H9 (cell line): Measurements from ENCODE around the gene CDKL4. TPM values are rescaled to one million over a fixed set of nuclear protein-coding genes. Genes with fewer than 3 reads are reported as not detected.

Experiments
- DNase-seq: peaks from one replicate; pipeline ENCODE4 v3.0.0-alpha.2; 2017
- H2AFZ ChIP-seq: one replicate; pipeline ENCODE4 v1.6.1; 2013; ENCODE audit warnings: mild to moderate bottlenecking, low read length, control low read depth, moderate library complexity
- H2AK5ac ChIP-seq: 2 replicates; pipeline ENCODE4 v1.6.1; 2013; ENCODE audit warnings: low read length, control low read depth, mixed read lengths; ENCODE audit not compliant: insufficient read length
- H2BK120ac ChIP-seq: one replicate; pipeline ENCODE4 v1.6.1; 2013; ENCODE audit warnings: low read depth, mild to moderate bottlenecking, low read length, control low read depth, inconsistent platforms; ENCODE audit not compliant: poor library complexity, severe bottlenecking
- H2BK12ac ChIP-seq: 2 replicates; pipeline ENCODE4 v1.6.1; 2013; ENCODE audit warnings: low read length, control low read depth, mixed read lengths, low read depth; ENCODE audit not compliant: insufficient read length
- H2BK15ac ChIP-seq: 2 replicates; pipeline ENCODE4 v1.6.1; 2013; ENCODE audit warnings: low read depth, low read length, control low read depth
- H2BK20ac ChIP-seq: one replicate; pipeline ENCODE4 v1.6.1; 2013; ENCODE audit warnings: low read depth, mild to moderate bottlenecking, low read length, control low read depth, inconsistent platforms; ENCODE audit not compliant: poor library complexity, severe bottlenecking
- H2BK5ac ChIP-seq: 2 replicates; pipeline ENCODE4 v1.6.1; 2013; ENCODE audit warnings: low read length, control low read depth, mixed read lengths; ENCODE audit not compliant: insufficient read length
- H3K14ac ChIP-seq: 2 replicates; pipeline ENCODE4 v1.6.1; 2013; ENCODE audit warnings: low read length, control low read depth; ENCODE audit not compliant: insufficient read depth
- H3K18ac ChIP-seq: 2 replicates; pipeline ENCODE4 v1.6.1; 2013; ENCODE audit warnings: low read depth, mild to moderate bottlenecking, mixed read lengths, low read length, control low read depth; ENCODE audit not compliant: insufficient read length
- H3K23ac ChIP-seq: 2 replicates; pipeline ENCODE4 v1.6.1; 2013; ENCODE audit warnings: low read length, control low read depth, mixed read lengths, low read depth; ENCODE audit not compliant: insufficient read length
- H3K23me2 ChIP-seq: 2 replicates; pipeline ENCODE4 v1.6.1; 2013; ENCODE audit warnings: low read depth, mild to moderate bottlenecking, mixed read lengths, low read length, control low read depth; ENCODE audit not compliant: insufficient read length, poor library complexity, severe bottlenecking
- H3K27ac ChIP-seq: 2 replicates; pipeline ENCODE4 v1.5.1; 2013; ENCODE audit warnings: low read length, control low read depth, mixed read lengths, low read depth; ENCODE audit not compliant: insufficient read length
- H3K27me3 ChIP-seq: 2 replicates; pipeline ENCODE4 v1.6.1; 2013; ENCODE audit warnings: low read length, control low read depth, inconsistent platforms; ENCODE audit not compliant: insufficient read depth
- H3K4ac ChIP-seq: 2 replicates; pipeline ENCODE4 v1.6.1; 2013; ENCODE audit warnings: low read depth, mild to moderate bottlenecking, control low read depth, inconsistent platforms, low read length, moderate library complexity
- H3K4me1 ChIP-seq: 2 replicates; pipeline ENCODE4 v1.6.1; 2013; ENCODE audit warnings: low read length, control low read depth, inconsistent platforms; ENCODE audit not compliant: insufficient read depth
- H3K4me2 ChIP-seq: 2 replicates; pipeline ENCODE4 v1.6.1; 2013; ENCODE audit warnings: low read length, control low read depth, mixed read lengths; ENCODE audit not compliant: insufficient read length, insufficient read depth
- H3K56ac ChIP-seq: 2 replicates; pipeline ENCODE4 v1.6.1; 2013; ENCODE audit warnings: low read depth, mild to moderate bottlenecking, mixed read lengths, low read length, control low read depth; ENCODE audit not compliant: insufficient read length
- H3K79me1 ChIP-seq: 2 replicates; pipeline ENCODE4 v1.6.1; 2013; ENCODE audit warnings: low read depth, mild to moderate bottlenecking, moderate library complexity, low read length, control low read depth, inconsistent platforms; ENCODE audit not compliant: insufficient read depth, poor library complexity, severe bottlenecking
- H3K79me2 ChIP-seq: 2 replicates; pipeline ENCODE4 v1.6.1; 2013; ENCODE audit warnings: low read length, control low read depth, inconsistent platforms; ENCODE audit not compliant: insufficient read depth
- H3K9ac ChIP-seq: 2 replicates; pipeline ENCODE4 v1.6.1; 2013; ENCODE audit warnings: low read length, control low read depth, mixed read lengths; ENCODE audit not compliant: insufficient read length; ENCODE audit errors: extremely low read depth
- H3K9me3 ChIP-seq: one replicate; pipeline ENCODE4 v1.6.1; 2013; ENCODE audit warnings: low read depth, low read length, inconsistent platforms; ENCODE audit not compliant: control insufficient read depth
- H3T11ph ChIP-seq: one replicate; pipeline ENCODE4 v1.6.1; 2013; ENCODE audit warnings: mild to moderate bottlenecking, low read length, control low read depth, inconsistent platforms
- H4K20me1 ChIP-seq: one replicate; pipeline ENCODE4 v1.6.1; 2013; ENCODE audit not compliant: control insufficient read depth, insufficient read length, insufficient read depth
- H4K5ac ChIP-seq: 2 replicates; pipeline ENCODE4 v1.6.1; 2013; ENCODE audit warnings: low read depth, mild to moderate bottlenecking, mixed read lengths, low read length, control low read depth; ENCODE audit not compliant: insufficient read length
- H4K8ac ChIP-seq: replicated peaks from 2 replicates; pipeline ENCODE4 v1.6.1; 2013; ENCODE audit warnings: low read length, control low read depth, mixed read lengths, low read depth; ENCODE audit not compliant: insufficient read length
- H4K91ac ChIP-seq: 2 replicates; pipeline ENCODE4 v1.6.1; 2013; ENCODE audit warnings: low read depth, mild to moderate bottlenecking, moderate library complexity, mixed read lengths, low read length, control low read depth; ENCODE audit not compliant: insufficient read length
- H3K27ac Mint-ChIP-seq, 3 experiments: 2 replicates in 2 of 3; 3 replicates in 1 of 3; pipeline ENCODE4 v1.8.0; 2020 to 2021; ENCODE audit warnings: mixed read lengths in 3 of 3, mild to moderate bottlenecking in 1 of 3, moderate library complexity in 1 of 3
- H3K27me3 Mint-ChIP-seq: 2 replicates; pipeline ENCODE4 v1.8.0; 2021; ENCODE audit warnings: low read depth, mild to moderate bottlenecking, moderate library complexity, mixed read lengths
- H3K36me3 Mint-ChIP-seq, 3 experiments: 2 replicates in 2 of 3; 3 replicates in 1 of 3; pipeline ENCODE4 v1.8.0; 2020 to 2021; ENCODE audit warnings: low read depth in 3 of 3, mixed read lengths in 3 of 3; ENCODE audit not compliant: insufficient read depth in 1 of 3
- H3K4me1 Mint-ChIP-seq, 2 experiments: 2 replicates each; pipeline ENCODE4 v1.8.0; 2020; ENCODE audit warnings: mixed read lengths in 2 of 2
- H3K4me3 Mint-ChIP-seq, 2 experiments: 2 replicates in 1 of 2; 3 replicates in 1 of 2; pipeline ENCODE4 v1.8.0; 2020 to 2021; ENCODE audit warnings: mild to moderate bottlenecking in 2 of 2, mixed read lengths in 2 of 2, moderate library complexity in 1 of 2
- H3K9me3 Mint-ChIP-seq, 2 experiments: 2 replicates in 1 of 2; 3 replicates in 1 of 2; pipeline ENCODE4 v1.8.0; 2020; ENCODE audit warnings: mild to moderate bottlenecking in 2 of 2, mixed read lengths in 2 of 2, moderate library complexity in 1 of 2
- WGBS: extraction: QIAGEN DNeasy Blood & Tissue Kit; methylation state at CpG from one replicate; pipeline ENCODE4 v1.1.7; 2013; ENCODE audit warnings: missing lambda C conversion rate, low lambda C conversion rate, mixed read lengths; ENCODE audit not compliant: insufficient read length; ENCODE audit errors: extremely low coverage; 5-methylcytosine and 5-hydroxymethylcytosine counted together
- total RNA-seq: library from RNA; stranded (reverse); gene quantifications from 2 replicates; pipeline ENCODE4 v1.2.1, GENCODE V29; 2021
- TF ChIP-seq, protein P1 (sequence below): fragments of 200-600 bp; sonication (generic); conservative IDR thresholded peaks from 3 replicates; pipeline ENCODE4 v1.8.0; 2021; ENCODE audit warnings: antibody characterized with exemption, mild to moderate bottlenecking

CDKL4 gene
- total RNA-seq, 1 experiment from 2014 or later = not detected

DNA sequence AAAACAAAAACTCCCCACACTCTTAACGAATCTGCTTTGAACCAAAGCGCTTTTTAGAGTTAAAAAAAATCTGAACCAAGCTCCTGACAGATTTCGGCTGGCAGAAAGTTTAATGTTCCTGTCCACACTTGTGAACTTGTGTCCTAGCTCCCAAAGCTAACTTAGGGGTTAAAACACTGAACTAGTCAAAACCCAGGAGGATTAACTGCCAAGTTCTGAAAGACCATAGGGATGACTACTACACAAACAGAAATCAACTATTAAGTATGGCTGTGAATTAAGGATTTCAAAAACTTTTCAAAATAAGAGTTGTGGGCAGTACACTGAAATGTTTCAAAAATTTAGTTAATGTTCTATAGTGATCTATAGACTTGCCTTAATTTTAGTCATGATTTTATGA is 26.2 kb upstream of the CDKL4 start:
- Histone ChIP-seq H3K4me1 (no peaks in the 10 kb centered on the region), H4K8ac (no peak overlapping the region)
- no CpG with 5 or more reads among the region's 3 CpGs for WGBS

More for the DNA sequence above, 26.2 kb upstream of the CDKL4 start:
- Histone ChIP-seq H3K56ac (no peak overlapping the region), H3K9me3 (no peaks in the 10 kb centered on the region), H2AFZ (no peak overlapping the region), H3K4ac (no peak overlapping the region), H3K14ac (no peak overlapping the region), H3K79me2 (no peaks in the 10 kb centered on the region), H4K91ac (no peak overlapping the region), H2BK15ac (no peak overlapping the region), H3K27me3 (no peaks in the 10 kb centered on the region), H2BK5ac (no peak overlapping the region), H2BK12ac (no peak overlapping the region), H3K23ac (no peak overlapping the region), H3K27ac (no peak overlapping the region), H3K79me1 (no peaks in the 10 kb centered on the region), H4K20me1 (no peaks in the 10 kb centered on the region), H2BK120ac (no peak overlapping the region), H4K5ac (no peak overlapping the region), H3K23me2 (no peaks in the 10 kb centered on the region), H2AK5ac (no peak overlapping the region), H2BK20ac (no peak overlapping the region), H3K9ac (no peak overlapping the region), H3T11ph (no peak overlapping the region), H3K4me2 (no peak overlapping the region), H3K18ac (no peak overlapping the region)
- Mint-ChIP-seq H3K27me3 (no peaks in the 10 kb centered on the region), H3K36me3 (peaks cover 12 to 29% (median 17%) of the 10 kb centered on the region in 3 experiments; a peak in 6 of 7 replicates), H3K27ac (no peak overlapping the region; a peak in 1 of 7 replicates), H3K9me3 (no peaks in the 10 kb centered on the region), H3K4me1 (peaks cover 0 to 4% of the 10 kb centered on the region in 2 experiments; a peak in 2 of 4 replicates), H3K4me3 (no peak overlapping the region)
- DNase-seq = no peak
- TF ChIP-seq, protein P1, sequence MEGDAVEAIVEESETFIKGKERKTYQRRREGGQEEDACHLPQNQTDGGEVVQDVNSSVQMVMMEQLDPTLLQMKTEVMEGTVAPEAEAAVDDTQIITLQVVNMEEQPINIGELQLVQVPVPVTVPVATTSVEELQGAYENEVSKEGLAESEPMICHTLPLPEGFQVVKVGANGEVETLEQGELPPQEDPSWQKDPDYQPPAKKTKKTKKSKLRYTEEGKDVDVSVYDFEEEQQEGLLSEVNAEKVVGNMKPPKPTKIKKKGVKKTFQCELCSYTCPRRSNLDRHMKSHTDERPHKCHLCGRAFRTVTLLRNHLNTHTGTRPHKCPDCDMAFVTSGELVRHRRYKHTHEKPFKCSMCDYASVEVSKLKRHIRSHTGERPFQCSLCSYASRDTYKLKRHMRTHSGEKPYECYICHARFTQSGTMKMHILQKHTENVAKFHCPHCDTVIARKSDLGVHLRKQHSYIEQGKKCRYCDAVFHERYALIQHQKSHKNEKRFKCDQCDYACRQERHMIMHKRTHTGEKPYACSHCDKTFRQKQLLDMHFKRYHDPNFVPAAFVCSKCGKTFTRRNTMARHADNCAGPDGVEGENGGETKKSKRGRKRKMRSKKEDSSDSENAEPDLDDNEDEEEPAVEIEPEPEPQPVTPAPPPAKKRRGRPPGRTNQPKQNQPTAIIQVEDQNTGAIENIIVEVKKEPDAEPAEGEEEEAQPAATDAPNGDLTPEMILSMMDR = no peak
